Colonic mucosa (tissue), 4 donors: ENCODE measurements around the gene SPAG16. TPM values are rescaled to one million over a fixed set of nuclear protein-coding genes. Genes with fewer than 3 reads are reported as not detected.

Source experiments
- DNase-seq: peaks from one replicate; pipeline ENCODE4 v3.0.0-alpha.2; 2020
- H3K27ac ChIP-seq: fragments of 200-600 bp; one replicate; pipeline ENCODE4 v1.8.0; 2021
- H3K27me3 ChIP-seq: fragments of 200-600 bp; one replicate; pipeline ENCODE4 v1.8.0; 2021
- H3K36me3 ChIP-seq: fragments of 200-600 bp; one replicate; pipeline ENCODE4 v1.8.0; 2021
- H3K4me1 ChIP-seq: fragments of 200-600 bp; one replicate; pipeline ENCODE4 v1.8.0; 2021; ENCODE audit warnings: mild to moderate bottlenecking
- H3K4me3 ChIP-seq: fragments of 200-600 bp; one replicate; pipeline ENCODE4 v1.8.0; 2021
- H3K9ac ChIP-seq, 2 donors: one replicate each; pipeline ENCODE4 v1.7.0; 2013; ENCODE audit warnings: control low read depth in 2 of 2, low read depth in 2 of 2, low read length in 2 of 2
- H3K9me3 ChIP-seq: fragments of 200-600 bp; one replicate; pipeline ENCODE4 v1.8.0; 2021
- CTCF ChIP-seq: fragments of 200-600 bp; IDR thresholded peaks from one replicate; pipeline ENCODE4 v1.8.0; 2022; ENCODE audit warnings: antibody characterized with exemption, mild to moderate bottlenecking
- intact Hi-C: fragments of 100-400 bp; cut with DNase I; formaldehyde crosslinking; loops from one replicate; pipeline ENCODE4 v1.14.1; 2022
- total RNA-seq, 2 donors: library from RNA; stranded (reverse); fragmentation: NEBNext Ultra II Directional in 1 of 2; extraction: Animal tissue kit (Norgen Biotek cat#: 25700) in 1 of 2; gene quantifications; one replicate each; pipeline ENCODE4 v1.2.1, GENCODE V29; 2021
- donor health status: healthy.
- donor health status: DM: no; HTN: no; CAD: no.
- donor health status: DM: no; HTN: no; CAD: no.

The SPAG16 gene
- total RNA-seq, 2 donors from 2014 or later, result 18.6 to 25.5 TPM

GRCh38 chr2:213644926-213645325 lies 360.7 kb downstream of the SPAG16 start:
- H3K9ac ChIP-seq, result no peak overlapping the region
- H3K36me3 ChIP-seq, result no peaks in the 10 kb centered on the region
- no peak overlapping the region for H3K4me3 ChIP-seq
- H3K27me3 ChIP-seq, result no peaks in the 10 kb centered on the region
- TF ChIP-seq CTCF, result no peak
- no peak overlapping the region for H3K27ac ChIP-seq
- no peaks in the 10 kb centered on the region for H3K4me1 ChIP-seq
- no peak for DNase-seq
- intact Hi-C loops, result no loop called here
- no peaks in the 10 kb centered on the region for H3K9me3 ChIP-seq

- H3K36me3 ChIP-seq, result no peaks in the 10 kb centered on the region
- H3K4me3 ChIP-seq, result no peak overlapping the region
- H3K27ac ChIP-seq, result no peak overlapping the region
- H3K27me3 ChIP-seq, result no peaks in the 10 kb centered on the region
- TF ChIP-seq CTCF, result no peak
- no peaks in the 10 kb centered on the region for H3K9me3 ChIP-seq
- no peaks in the 10 kb centered on the region for H3K4me1 ChIP-seq
- intact Hi-C loops, result no loop called here
- no peak overlapping the region for H3K9ac ChIP-seq
- DNase-seq, result no peak
These were observed 364.9 kb downstream of the SPAG16 start for GRCh38 chr2:213649176-213649575.

- Histone ChIP-seq H3K4me3 (no peak overlapping the region), H3K27me3 (no peaks in the 10 kb centered on the region), H3K27ac (no peak overlapping the region), H3K36me3 (no peaks in the 10 kb centered on the region), H3K9me3 (no peaks in the 10 kb centered on the region), H3K9ac (no peak overlapping the region), H3K4me1 (no peaks in the 10 kb centered on the region)
- DNase-seq, result no peak
- intact Hi-C loops, result no loop called here
- no peak for TF ChIP-seq CTCF
These were observed 380.6 kb downstream of the SPAG16 start for GRCh38 chr2:213664817-213665216.

GRCh38 chr2:213669657-213670056 lies 385.4 kb downstream of the SPAG16 start:
- Histone ChIP-seq H3K27ac (no peak overlapping the region), H3K27me3 (no peaks in the 10 kb centered on the region), H3K36me3 (no peaks in the 10 kb centered on the region), H3K4me1 (no peaks in the 10 kb centered on the region), H3K4me3 (no peak overlapping the region), H3K9ac (no peak overlapping the region), H3K9me3 (no peaks in the 10 kb centered on the region)
- TF ChIP-seq CTCF, result no peak
- intact Hi-C loops, result no loop called here
- no peak for DNase-seq

GRCh38 chr2:213678437-213679218 lies 394.4 kb downstream of the SPAG16 start:
- no peak for TF ChIP-seq CTCF
- no peaks in the 10 kb centered on the region for H3K36me3 ChIP-seq
- no peak overlapping the region for H3K4me3 ChIP-seq
- H3K9ac ChIP-seq, result no peak overlapping the region
- intact Hi-C loops, result no loop called here
- H3K27me3 ChIP-seq, result no peaks in the 10 kb centered on the region
- H3K4me1 ChIP-seq, result no peaks in the 10 kb centered on the region
- no peak overlapping the region for H3K27ac ChIP-seq
- no peaks in the 10 kb centered on the region for H3K9me3 ChIP-seq
- no peak for DNase-seq
